Stimulated activated CD4-positive, alpha-beta T cell treated with anti-CD3 and anti-CD28 coated beads, Interleukin-15, amount 100 ng/mL, for 24 hours (primary cell): ENCODE measurements around the gene PDXP.
"Not testable (repeated sequence)": the region's sequence is repeated elsewhere in the genome, so short reads cannot be mapped to it uniquely, and the experiment has no call there.

Source experiments
- DNase-seq: peaks from one replicate; pipeline ENCODE4 v3.0.0-alpha.2; 2020

The PDXP gene

GRCh38 chr22:37675930-37676735 is 17.6 kb downstream of the PDXP start:
- DNase-seq = peak; percentile 48

- peak; percentile 95 for DNase-seq
Observed at GRCh38 chr22:37676736-37677492, 18.4 kb downstream of the PDXP start.

- DNase-seq = no peak
Observed at GRCh38 chr22:37677493-37677974, 19.0 kb downstream of the PDXP start.

- no peak for DNase-seq
Observed at GRCh38 chr22:37678372-37678771, 19.8 kb downstream of the PDXP start.

GRCh38 chr22:37679670-37680069 is 21.1 kb downstream of the PDXP start:
- DNase-seq = no peak

- no peak for DNase-seq
Observed at GRCh38 chr22:37680191-37680851, 21.8 kb downstream of the PDXP start.

- no peak for DNase-seq
Observed at GRCh38 chr22:37681001-37681424, 22.5 kb downstream of the PDXP start.

GRCh38 chr22:37681556-37682049 is 23.1 kb downstream of the PDXP start:
- DNase-seq = peak; percentile 85

- DNase-seq = no peak
Observed at GRCh38 chr22:37684803-37685615, 26.5 kb downstream of the PDXP start.

- peak; percentile 82 for DNase-seq
Observed at GRCh38 chr22:37686002-37686982, 27.8 kb downstream of the PDXP start, which contains the start of gene NOL12. NOL12 (plus strand) TSS chr22:37686343; CDS start chr22:37686393, 50 bp downstream.

GRCh38 chr22:37690407-37690806 is 31.9 kb downstream of the PDXP start:
- DNase-seq = no peak

- DNase-seq = no peak
Observed at GRCh38 chr22:37690901-37691504, 32.5 kb downstream of the PDXP start.

GRCh38 chr22:37692627-37693285 is 34.2 kb downstream of the PDXP start:
- DNase-seq = no peak

GRCh38 chr22:37694131-37694530 is 35.6 kb downstream of the PDXP start:
- not testable (repeated sequence) for DNase-seq

GRCh38 chr22:37696260-37696656 is 37.7 kb downstream of the PDXP start:
- DNase-seq = not testable (repeated sequence)

- DNase-seq = peak; percentile 93
Observed at GRCh38 chr22:37696657-37697537, 38.4 kb downstream of the PDXP start, which contains the start of gene TRIOBP. TRIOBP (plus strand) TSS chr22:37697048; CDS start chr22:37701366, 4,318 bp downstream.

GRCh38 chr22:37697538-37697835 is 39.0 kb downstream of the PDXP start:
- DNase-seq = no peak

GRCh38 chr22:37701141-37701786 is 42.7 kb downstream of the PDXP start:
- no peak for DNase-seq
